Superior temporal gyrus (tissue), 1 donor: ENCODE measurements around the gene SCUBE2.
A peak's percentile ranks its signal among the peaks of the same experiment; 100 is the strongest.

Source experiments
- DNase-seq: peaks from one replicate; pipeline ENCODE4 v3.0.0-alpha.2; 2016; ENCODE audit errors: extremely low spot score

The SCUBE2 gene

GRCh38 chr11:9091044-9091922 lies at the start of gene SCUBE2:
Gene SCUBE2 (minus strand): TSS chr11:9091599. CDS start chr11:9091528, 71 bp downstream.
- no peak for DNase-seq

GRCh38 chr11:9141186-9141585 lies 49.8 kb upstream of the SCUBE2 start:
- no peak for DNase-seq

GRCh38 chr11:9139628-9140357 lies 48.4 kb upstream of the SCUBE2 start:
- no peak for DNase-seq

GRCh38 chr11:9138612-9139579 lies 47.5 kb upstream of the SCUBE2 start:
- DNase-seq = no peak

GRCh38 chr11:9138133-9138453 lies 46.7 kb upstream of the SCUBE2 start:
- DNase-seq = no peak

GRCh38 chr11:9137293-9138132 lies 46.1 kb upstream of the SCUBE2 start:
- DNase-seq = peak; percentile 83

GRCh38 chr11:9136741-9137140 lies 45.3 kb upstream of the SCUBE2 start:
- DNase-seq = no peak

GRCh38 chr11:9133956-9134355 lies 42.6 kb upstream of the SCUBE2 start:
- no peak for DNase-seq

- DNase-seq = peak; percentile 70
Measured at GRCh38 chr11:9132203-9132878, 40.9 kb upstream of the SCUBE2 start.

GRCh38 chr11:9130297-9130696 lies 38.9 kb upstream of the SCUBE2 start:
- no peak for DNase-seq

GRCh38 chr11:9126636-9127035 lies 35.2 kb upstream of the SCUBE2 start:
- no peak for DNase-seq

- no peak for DNase-seq
Measured at GRCh38 chr11:9125185-9125886, 33.9 kb upstream of the SCUBE2 start.

GRCh38 chr11:9123595-9124304 lies 32.4 kb upstream of the SCUBE2 start:
- DNase-seq = no peak

GRCh38 chr11:9121469-9121796 lies 30.0 kb upstream of the SCUBE2 start:
- no peak for DNase-seq

GRCh38 chr11:9120664-9121468 lies 29.5 kb upstream of the SCUBE2 start:
- DNase-seq = no peak

- DNase-seq = no peak
Measured at GRCh38 chr11:9118277-9118676, 26.9 kb upstream of the SCUBE2 start.

GRCh38 chr11:9112075-9112474 lies 20.7 kb upstream of the SCUBE2 start:
- DNase-seq = no peak
